ENCODE results near the gene RBM47. TPM values are rescaled to one million over a fixed set of nuclear protein-coding genes. Genes with fewer than 3 reads are reported as not detected.
"Not testable (repeated sequence)": the region's sequence is repeated elsewhere in the genome, so short reads cannot be mapped to it uniquely, and the experiment has no call there.

Gene RBM47
- total and polyA plus RNA-seq, 2 experiments from 2014 or later = 35.6 to 139 TPM

GRCh38 chr4:40435306-40435705 is 194.4 kb downstream of the RBM47 start:
- peak overlapping the region; percentile 21; the same call in 1 of the 2 replicates for H3K27ac ChIP-seq (ENCODE audit: low read depth)
- H3K27me3 ChIP-seq (ENCODE audit: insufficient read depth); H4K20me1 ChIP-seq (replicated peaks; ENCODE audit: insufficient read depth); ATAC-seq; H3K79me2 ChIP-seq (replicated peaks; ENCODE audit: insufficient read depth); H2AFZ ChIP-seq; H3K9me3 Mint-ChIP-seq; H3F3A ChIP-seq (replicated peaks; ENCODE audit: low read depth); H3K9me2 ChIP-seq (ENCODE audit: insufficient read depth); H3K4me3 ChIP-seq; DNase-seq (ENCODE audit: low spot score); H3K27me3 Mint-ChIP-seq (ENCODE audit: insufficient read depth, low read depth, poor library complexity); H3K4me3 Mint-ChIP-seq: not testable (repeated sequence)
- peaks cover 22% of the 10 kb centered on the region for H3K4me1 Mint-ChIP-seq
- H3K27ac Mint-ChIP-seq = peak overlapping the region; percentile 60
- H3K36me3 Mint-ChIP-seq (ENCODE audit: low read depth) = peaks cover 80% of the 10 kb centered on the region
- H3K36me3 ChIP-seq (ENCODE audit: insufficient read depth) = peaks cover 18% of the 10 kb centered on the region; the same call in 1 of the 2 replicates
- 0 out of 2 replicates have a peak overlapping the region, but pooled peaks have one; percentile 35 for H3K4me2 ChIP-seq
- H3K4me1 ChIP-seq (ENCODE audit: insufficient read depth) = peaks cover 20% of the 10 kb centered on the region

GRCh38 chr4:40434126-40434687 is 195.5 kb downstream of the RBM47 start:
- H3K27ac ChIP-seq (ENCODE audit: low read depth) = peak overlapping the region; percentile 21; the same call in 1 of the 2 replicates
- H3K4me1 Mint-ChIP-seq = peaks cover 22% of the 10 kb centered on the region

More at GRCh38 chr4:40434126-40434687, 195.5 kb downstream of the RBM47 start:
- Histone ChIP-seq H3K36me3 (ENCODE audit: insufficient read depth) (peaks cover 18% of the 10 kb centered on the region; the same call in 1 of the 2 replicates), H3K4me1 (ENCODE audit: insufficient read depth) (peaks cover 20% of the 10 kb centered on the region), H3K4me2 (peak overlapping the region; percentile 35), H2AFZ (no peak overlapping the region), H4K20me1 (replicated peaks; ENCODE audit: insufficient read depth) (peaks cover 3% of the 10 kb centered on the region; the same call in 1 of the 2 replicates), H3K79me2 (replicated peaks; ENCODE audit: insufficient read depth) (0 out of 2 replicates have a peak, but pooled peaks cover 2% of the 10 kb centered on the region), H3K9me2 (ENCODE audit: insufficient read depth) (no peaks in the 10 kb centered on the region), H3F3A (replicated peaks; ENCODE audit: low read depth) (peaks cover 2% of the 10 kb centered on the region), H3K27me3 (ENCODE audit: insufficient read depth) (no peaks in the 10 kb centered on the region), H3K4me3 (no peak overlapping the region)
- peak overlapping the region; percentile 69 for H3K27ac Mint-ChIP-seq
- no peak overlapping the region for H3K4me3 Mint-ChIP-seq
- peak; percentile 30 for DNase-seq (ENCODE audit: low spot score)
- TF ChIP-seq CREB1 (CRISPR knock-in tag; IDR thresholded peaks at IDR 0.05; ENCODE audit: low read depth) (no peak), ZNF462 (CRISPR knock-in tag; IDR thresholded peaks at IDR 0.05) (no peak), ETS1 (IDR thresholded peaks at IDR 0.05) (no peak), POLR2AphosphoS5 (IDR thresholded peaks at IDR 0.05; ENCODE audit: low read depth) (no peak), CTCF (conservative IDR thresholded peaks at IDR 0.05; ENCODE audit: low read depth in 2 of 2) (no peak), STAT1 (IDR thresholded peaks at IDR 0.05; ENCODE audit: unreplicated experiment) (no peak), JUNB (IDR thresholded peaks at IDR 0.05; ENCODE audit: unreplicated experiment) (no peak), ZNF331 (CRISPR knock-in tag; IDR thresholded peaks at IDR 0.05; ENCODE audit: low read depth) (no peak), EZH2 (IDR thresholded peaks at IDR 0.05; ENCODE audit: low read depth, unreplicated experiment) (no peak)
- ATAC-seq = no peak
- peaks cover 90% of the 10 kb centered on the region for H3K36me3 Mint-ChIP-seq (ENCODE audit: low read depth)
- peaks cover 9% of the 10 kb centered on the region for H3K27me3 Mint-ChIP-seq (ENCODE audit: insufficient read depth, low read depth, poor library complexity)
- H3K9me3 Mint-ChIP-seq = no peaks in the 10 kb centered on the region

Data from GM23338 (cell line).